ENCODE measurements around the gene HEYL.

HEYL gene

DNA sequence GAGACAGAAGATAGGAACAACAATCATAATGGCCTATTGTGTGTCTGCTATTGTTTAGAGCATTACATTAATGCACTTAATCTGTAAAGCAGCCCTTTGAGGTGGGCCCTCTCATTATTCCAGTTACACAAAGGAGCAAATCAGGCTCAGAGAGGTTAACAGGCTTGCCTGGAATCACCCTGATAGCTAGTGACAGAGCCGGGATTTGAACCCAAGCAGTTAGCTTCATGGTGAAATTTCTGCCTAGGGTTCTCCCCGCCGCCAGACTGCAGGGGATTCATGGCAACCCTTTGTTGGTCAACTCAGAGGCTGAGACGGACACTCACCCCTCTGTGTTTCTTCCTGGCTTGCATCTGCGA is 7.1 kb downstream of the HEYL start:
- Histone ChIP-seq H3K9me3 (ENCODE audit: control insufficient read depth in 2 of 2, low read length in 2 of 2) (no peaks in the 10 kb centered on the region), H3K27me3 (ENCODE audit: control insufficient read depth in 2 of 2, insufficient read depth in 2 of 2, low read length in 2 of 2) (peaks cover 4 to 7% of the 10 kb centered on the region in 2 donors), H3K27ac (ENCODE audit: low read depth in 2 of 2, low read length in 2 of 2) (no peak overlapping the region), H3K36me3 (ENCODE audit: control insufficient read depth in 2 of 2, insufficient read depth in 2 of 2, low read length in 2 of 2) (no peaks in the 10 kb centered on the region), H3K4me1 (ENCODE audit: control insufficient read depth in 2 of 2, insufficient read depth in 2 of 2, low read length in 2 of 2) (no peaks in the 10 kb centered on the region), H3K4me3 (ENCODE audit: low read length in 2 of 2) (no peak overlapping the region), H3K9ac (ENCODE audit: low read depth in 1 of 2, low read length in 2 of 2) (no peak overlapping the region)

DNA sequence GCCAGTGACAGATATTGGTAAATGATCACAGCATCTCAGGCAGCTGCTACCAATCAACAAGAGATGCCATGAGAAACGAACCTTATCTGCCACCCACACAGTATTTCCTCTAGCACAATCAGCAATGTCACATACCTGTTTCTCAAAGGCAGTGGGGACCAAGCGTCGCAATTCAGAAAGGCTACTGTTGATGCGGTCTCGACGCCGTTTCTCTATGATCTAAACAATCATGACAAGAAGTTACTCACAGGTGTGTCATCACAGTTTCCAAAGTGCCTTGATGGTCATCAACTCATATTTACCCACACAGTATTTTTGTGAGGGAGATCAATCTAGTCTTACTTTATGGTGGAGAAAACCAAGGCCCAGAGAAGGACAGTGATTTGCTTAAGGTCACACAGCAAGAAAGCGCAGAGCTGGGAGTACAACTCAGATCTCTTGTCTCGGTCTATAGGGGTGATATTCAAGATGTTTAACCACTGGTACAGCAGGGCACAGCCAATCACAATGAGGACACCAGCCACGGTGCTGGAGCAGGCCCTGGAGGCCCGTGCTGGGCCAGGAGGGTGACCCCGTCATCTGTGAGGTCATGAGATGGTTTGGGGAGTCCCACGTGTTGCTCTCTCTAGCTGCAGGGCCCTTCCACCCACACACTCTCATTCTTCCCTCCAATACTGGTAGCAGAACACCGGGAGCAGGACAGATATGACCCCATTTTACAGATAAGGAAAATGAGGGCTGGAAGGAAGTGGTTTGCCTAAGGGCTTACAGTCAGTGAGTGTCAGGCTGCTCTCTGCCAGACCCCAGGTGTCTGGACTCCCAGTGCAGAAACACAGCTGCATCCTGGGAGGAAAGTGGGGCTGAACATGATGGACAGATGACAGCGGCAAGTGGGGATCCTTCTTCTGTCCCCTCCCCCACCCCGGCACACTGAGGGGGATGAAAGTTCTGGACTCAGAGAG is 7.8 kb downstream of the HEYL start:
- peaks cover 4 to 7% of the 10 kb centered on the region in 2 donors for H3K27me3 ChIP-seq (ENCODE audit: control insufficient read depth in 2 of 2, insufficient read depth in 2 of 2, low read length in 2 of 2)
- H3K9ac ChIP-seq (ENCODE audit: low read depth in 1 of 2, low read length in 2 of 2): no peak overlapping the region
- no peak overlapping the region for H3K27ac ChIP-seq (ENCODE audit: low read depth in 2 of 2, low read length in 2 of 2)
- H3K4me3 ChIP-seq (ENCODE audit: low read length in 2 of 2): no peak overlapping the region
- no peaks in the 10 kb centered on the region for H3K36me3 ChIP-seq (ENCODE audit: control insufficient read depth in 2 of 2, insufficient read depth in 2 of 2, low read length in 2 of 2)
- no peaks in the 10 kb centered on the region for H3K9me3 ChIP-seq (ENCODE audit: control insufficient read depth in 2 of 2, low read length in 2 of 2)
- H3K4me1 ChIP-seq (ENCODE audit: control insufficient read depth in 2 of 2, insufficient read depth in 2 of 2, low read length in 2 of 2): no peaks in the 10 kb centered on the region

DNA sequence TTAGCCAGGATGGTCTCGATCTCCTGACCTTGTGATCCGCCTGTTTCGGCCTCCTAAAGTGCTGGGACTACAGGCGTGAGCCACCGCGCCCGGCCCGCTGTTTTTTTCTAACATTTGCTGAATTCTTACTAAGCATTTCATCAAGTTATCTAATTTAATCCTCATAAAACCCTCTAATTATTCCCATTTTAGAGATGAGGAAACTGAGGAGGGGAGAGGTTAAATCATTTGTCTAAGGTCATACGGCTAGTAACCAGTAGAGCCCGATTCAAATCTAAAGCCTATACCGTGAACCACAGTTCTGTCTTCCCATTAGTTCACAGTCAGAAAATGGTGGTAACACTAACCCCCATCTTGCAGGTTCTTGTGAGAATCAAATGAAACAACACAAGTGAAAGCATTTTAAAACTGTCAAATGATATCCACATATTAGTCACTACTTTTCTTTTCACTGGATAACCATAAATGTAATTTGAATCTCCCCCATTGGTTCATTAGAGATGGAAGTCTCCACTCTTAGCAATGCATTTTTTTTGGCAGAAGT is 10.6 kb downstream of the HEYL start:
- no peaks in the 10 kb centered on the region for H3K9me3 ChIP-seq (ENCODE audit: control insufficient read depth in 2 of 2, low read length in 2 of 2)
- no peaks in the 10 kb centered on the region for H3K36me3 ChIP-seq (ENCODE audit: control insufficient read depth in 2 of 2, insufficient read depth in 2 of 2, low read length in 2 of 2)
- H3K4me3 ChIP-seq (ENCODE audit: low read length in 2 of 2): no peak overlapping the region
- peaks cover 4 to 5% of the 10 kb centered on the region in 2 donors for H3K27me3 ChIP-seq (ENCODE audit: control insufficient read depth in 2 of 2, insufficient read depth in 2 of 2, low read length in 2 of 2)
- no peaks in the 10 kb centered on the region for H3K4me1 ChIP-seq (ENCODE audit: control insufficient read depth in 2 of 2, insufficient read depth in 2 of 2, low read length in 2 of 2)
- H3K27ac ChIP-seq (ENCODE audit: low read depth in 2 of 2, low read length in 2 of 2): no peak overlapping the region
- no peak overlapping the region for H3K9ac ChIP-seq (ENCODE audit: low read depth in 1 of 2, low read length in 2 of 2)

DNA sequence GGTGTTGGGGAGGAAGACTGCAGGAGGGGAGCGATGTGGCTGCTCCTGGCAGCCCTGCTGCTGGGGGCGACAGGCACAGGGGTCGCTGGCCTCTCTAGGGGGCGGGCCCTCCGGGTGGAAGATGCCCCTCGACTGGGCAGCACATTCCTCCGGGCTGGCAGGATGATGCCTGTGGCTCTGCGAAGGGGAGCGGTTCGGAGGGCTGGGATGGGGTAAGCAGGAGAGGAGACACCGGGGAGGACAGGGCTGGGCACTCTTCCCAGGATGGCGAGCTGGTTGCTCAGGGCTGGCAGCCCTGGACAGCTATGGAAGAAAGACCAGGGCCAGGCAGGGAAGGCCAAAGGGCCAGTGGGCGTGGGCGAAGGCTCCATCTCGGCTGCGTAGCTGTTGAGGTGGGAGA is 12.8 kb downstream of the HEYL start:
- no peaks in the 10 kb centered on the region for H3K9me3 ChIP-seq (ENCODE audit: control insufficient read depth in 2 of 2, low read length in 2 of 2)
- no peak overlapping the region for H3K27ac ChIP-seq (ENCODE audit: low read depth in 2 of 2, low read length in 2 of 2)
- H3K27me3 ChIP-seq (ENCODE audit: control insufficient read depth in 2 of 2, insufficient read depth in 2 of 2, low read length in 2 of 2): no peaks in the 10 kb centered on the region
- no peak overlapping the region for H3K9ac ChIP-seq (ENCODE audit: low read depth in 1 of 2, low read length in 2 of 2)
- no peak overlapping the region for H3K4me3 ChIP-seq (ENCODE audit: low read length in 2 of 2)
- H3K36me3 ChIP-seq (ENCODE audit: control insufficient read depth in 2 of 2, insufficient read depth in 2 of 2, low read length in 2 of 2): no peaks in the 10 kb centered on the region
- H3K4me1 ChIP-seq (ENCODE audit: control insufficient read depth in 2 of 2, insufficient read depth in 2 of 2, low read length in 2 of 2): no peaks in the 10 kb centered on the region

DNA sequence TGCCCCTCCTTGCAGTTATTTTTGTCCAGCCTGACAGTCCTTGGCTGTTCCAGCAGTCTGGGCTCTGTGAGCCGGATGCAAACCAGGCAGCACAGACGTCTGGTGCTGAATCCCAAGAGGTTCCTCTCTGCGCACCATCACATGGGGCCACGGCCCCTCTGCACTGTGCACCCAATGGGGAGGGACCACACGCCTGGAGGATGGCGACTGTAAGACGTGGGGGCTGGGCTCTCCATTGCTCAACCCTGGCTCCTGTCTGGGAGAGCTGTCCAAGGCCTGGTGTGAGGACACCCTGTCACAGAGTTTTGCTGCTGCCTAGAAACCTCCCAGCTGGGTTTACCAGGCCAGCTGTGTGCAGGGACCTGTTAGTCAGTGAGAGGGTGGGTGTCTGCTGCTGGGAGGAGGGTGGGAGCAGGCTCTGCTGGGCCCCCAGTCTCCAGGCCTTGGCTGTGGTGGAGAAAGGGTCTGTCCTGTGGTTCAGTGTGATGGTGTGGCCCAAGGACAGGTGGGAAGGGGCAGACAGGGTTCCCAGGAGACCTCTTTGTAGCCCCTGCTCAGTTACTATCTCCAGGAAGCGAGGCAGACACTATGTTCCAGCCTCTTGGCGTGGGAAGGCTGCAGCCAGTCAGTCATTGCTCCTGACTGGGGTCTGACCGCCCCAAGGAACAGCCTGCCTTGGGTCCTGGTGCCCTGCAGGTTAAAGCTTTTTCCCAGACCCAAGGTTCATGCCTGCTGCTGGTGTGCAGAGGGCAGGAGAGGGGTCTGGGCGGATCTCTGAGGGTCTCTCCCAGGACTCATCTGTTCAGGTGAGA is 13.8 kb downstream of the HEYL start:
- no peaks in the 10 kb centered on the region for H3K4me1 ChIP-seq (ENCODE audit: control insufficient read depth in 2 of 2, insufficient read depth in 2 of 2, low read length in 2 of 2)
- H3K27me3 ChIP-seq (ENCODE audit: control insufficient read depth in 2 of 2, insufficient read depth in 2 of 2, low read length in 2 of 2): no peaks in the 10 kb centered on the region
- H3K4me3 ChIP-seq (ENCODE audit: low read length in 2 of 2): no peak overlapping the region
- H3K9ac ChIP-seq (ENCODE audit: low read depth in 1 of 2, low read length in 2 of 2): no peak overlapping the region
- no peaks in the 10 kb centered on the region for H3K36me3 ChIP-seq (ENCODE audit: control insufficient read depth in 2 of 2, insufficient read depth in 2 of 2, low read length in 2 of 2)
- H3K9me3 ChIP-seq (ENCODE audit: control insufficient read depth in 2 of 2, low read length in 2 of 2): no peaks in the 10 kb centered on the region
- H3K27ac ChIP-seq (ENCODE audit: low read depth in 2 of 2, low read length in 2 of 2): no peak overlapping the region

DNA sequence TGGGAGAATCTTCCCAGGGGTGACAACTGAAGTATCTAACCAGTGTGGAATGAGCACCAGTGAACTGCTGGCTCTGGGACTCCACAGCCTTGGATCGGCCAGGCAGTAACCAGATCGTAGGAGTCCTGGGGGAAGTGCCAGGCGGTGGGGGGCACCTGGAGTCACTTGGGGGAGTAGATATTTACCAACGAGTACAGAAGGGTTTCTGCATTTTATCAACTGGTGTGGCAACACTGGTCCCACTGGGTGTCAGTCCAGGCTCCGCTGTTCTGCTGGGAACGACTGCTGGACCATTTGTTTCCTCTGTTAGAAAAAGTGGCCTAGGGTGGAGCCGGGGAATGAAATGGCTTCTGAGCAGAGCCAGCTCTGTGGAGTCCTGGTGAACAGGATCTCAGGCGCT is 14.4 kb downstream of the HEYL start:
- Histone ChIP-seq H3K9me3 (ENCODE audit: control insufficient read depth in 2 of 2, low read length in 2 of 2) (no peaks in the 10 kb centered on the region), H3K27me3 (ENCODE audit: control insufficient read depth in 2 of 2, insufficient read depth in 2 of 2, low read length in 2 of 2) (no peaks in the 10 kb centered on the region), H3K4me3 (ENCODE audit: low read length in 2 of 2) (no peak overlapping the region), H3K36me3 (ENCODE audit: control insufficient read depth in 2 of 2, insufficient read depth in 2 of 2, low read length in 2 of 2) (no peaks in the 10 kb centered on the region), H3K9ac (ENCODE audit: low read depth in 1 of 2, low read length in 2 of 2) (no peak overlapping the region), H3K27ac (ENCODE audit: low read depth in 2 of 2, low read length in 2 of 2) (no peak overlapping the region), H3K4me1 (ENCODE audit: control insufficient read depth in 2 of 2, insufficient read depth in 2 of 2, low read length in 2 of 2) (no peaks in the 10 kb centered on the region)

DNA sequence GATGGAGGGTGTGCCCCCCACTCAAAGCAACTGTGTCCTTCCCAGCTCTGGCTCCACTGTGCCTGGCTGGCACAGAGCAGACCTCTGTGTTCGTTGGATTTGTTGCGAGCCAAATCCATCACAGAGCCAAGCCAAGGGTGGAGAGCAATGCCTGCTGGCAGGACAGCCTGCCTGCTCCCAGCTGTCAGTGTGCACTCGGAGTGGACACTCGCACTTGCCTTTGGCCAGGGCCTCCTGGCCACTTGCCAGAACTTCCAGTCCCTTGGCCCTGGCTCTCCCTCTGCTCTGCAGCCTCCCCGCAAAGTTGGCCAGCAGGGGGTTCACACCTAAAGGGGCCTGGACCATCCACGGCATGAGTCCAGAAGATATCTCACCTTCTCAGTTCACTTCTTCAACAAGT is 16.4 kb downstream of the HEYL start:
- H3K36me3 ChIP-seq (ENCODE audit: control insufficient read depth in 2 of 2, insufficient read depth in 2 of 2, low read length in 2 of 2): no peaks in the 10 kb centered on the region
- no peak overlapping the region for H3K4me3 ChIP-seq (ENCODE audit: low read length in 2 of 2)
- H3K9ac ChIP-seq (ENCODE audit: low read depth in 1 of 2, low read length in 2 of 2): no peak overlapping the region
- no peak overlapping the region for H3K27ac ChIP-seq (ENCODE audit: low read depth in 2 of 2, low read length in 2 of 2)
- H3K9me3 ChIP-seq (ENCODE audit: control insufficient read depth in 2 of 2, low read length in 2 of 2): no peaks in the 10 kb centered on the region
- H3K4me1 ChIP-seq (ENCODE audit: control insufficient read depth in 2 of 2, insufficient read depth in 2 of 2, low read length in 2 of 2): no peaks in the 10 kb centered on the region
- no peaks in the 10 kb centered on the region for H3K27me3 ChIP-seq (ENCODE audit: control insufficient read depth in 2 of 2, insufficient read depth in 2 of 2, low read length in 2 of 2)

DNA sequence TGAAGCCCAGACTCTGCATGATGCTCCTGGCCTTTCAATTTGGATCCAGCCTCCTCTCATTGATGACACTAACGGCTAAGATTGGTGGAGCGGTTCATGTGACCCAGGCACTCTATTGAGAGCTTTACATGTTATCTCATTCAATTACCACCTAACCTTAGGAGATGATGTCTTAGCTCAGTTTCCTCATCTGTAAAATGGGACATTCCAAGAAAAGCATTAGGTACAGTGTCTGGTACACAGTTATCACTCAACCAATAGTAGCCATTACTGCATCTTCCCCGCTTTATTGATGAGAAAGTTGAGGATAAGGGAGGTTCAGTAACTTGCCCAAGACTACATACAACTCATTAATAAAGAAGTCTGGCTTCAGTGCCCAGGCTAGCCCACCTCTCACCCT is 17.0 kb downstream of the HEYL start:
- no peaks in the 10 kb centered on the region for H3K27me3 ChIP-seq (ENCODE audit: control insufficient read depth in 2 of 2, insufficient read depth in 2 of 2, low read length in 2 of 2)
- no peaks in the 10 kb centered on the region for H3K9me3 ChIP-seq (ENCODE audit: control insufficient read depth in 2 of 2, low read length in 2 of 2)
- H3K4me1 ChIP-seq (ENCODE audit: control insufficient read depth in 2 of 2, insufficient read depth in 2 of 2, low read length in 2 of 2): no peaks in the 10 kb centered on the region
- no peak overlapping the region for H3K4me3 ChIP-seq (ENCODE audit: low read length in 2 of 2)
- no peak overlapping the region for H3K9ac ChIP-seq (ENCODE audit: low read depth in 1 of 2, low read length in 2 of 2)
- H3K36me3 ChIP-seq (ENCODE audit: control insufficient read depth in 2 of 2, insufficient read depth in 2 of 2, low read length in 2 of 2): no peaks in the 10 kb centered on the region
- no peak overlapping the region for H3K27ac ChIP-seq (ENCODE audit: low read depth in 2 of 2, low read length in 2 of 2)

DNA sequence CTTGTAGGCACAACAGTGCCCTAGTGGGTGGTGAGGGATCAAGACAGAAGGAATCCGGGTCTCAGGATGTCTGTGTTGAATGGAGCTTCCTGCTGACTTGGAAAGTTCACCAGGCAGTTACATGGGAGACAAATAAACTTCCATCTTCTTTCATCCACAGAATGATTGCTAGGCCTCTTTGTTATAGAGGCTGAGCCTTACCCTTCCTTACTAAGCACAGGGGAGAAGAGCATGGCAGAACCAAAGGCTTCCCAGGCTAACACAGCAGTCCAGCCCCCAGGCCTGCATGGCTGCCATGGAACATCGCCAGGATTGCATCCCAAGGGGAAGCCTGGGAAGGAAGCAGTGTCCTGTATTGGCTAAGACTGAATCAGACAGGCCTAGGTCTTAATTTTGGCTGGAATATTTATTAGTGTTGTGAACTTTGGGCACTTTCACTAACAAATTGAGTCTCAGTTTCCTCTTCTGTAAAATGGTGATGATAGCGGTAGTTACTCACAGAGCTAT is 18.7 kb downstream of the HEYL start:
- H3K4me1 ChIP-seq (ENCODE audit: control insufficient read depth in 2 of 2, insufficient read depth in 2 of 2, low read length in 2 of 2): no peaks in the 10 kb centered on the region
- no peaks in the 10 kb centered on the region for H3K9me3 ChIP-seq (ENCODE audit: control insufficient read depth in 2 of 2, low read length in 2 of 2)
- H3K4me3 ChIP-seq (ENCODE audit: low read length in 2 of 2): no peak overlapping the region
- no peaks in the 10 kb centered on the region for H3K36me3 ChIP-seq (ENCODE audit: control insufficient read depth in 2 of 2, insufficient read depth in 2 of 2, low read length in 2 of 2)
- H3K27me3 ChIP-seq (ENCODE audit: control insufficient read depth in 2 of 2, insufficient read depth in 2 of 2, low read length in 2 of 2): no peaks in the 10 kb centered on the region
- no peak overlapping the region for H3K27ac ChIP-seq (ENCODE audit: low read depth in 2 of 2, low read length in 2 of 2)
- H3K9ac ChIP-seq (ENCODE audit: low read depth in 1 of 2, low read length in 2 of 2): no peak overlapping the region

DNA sequence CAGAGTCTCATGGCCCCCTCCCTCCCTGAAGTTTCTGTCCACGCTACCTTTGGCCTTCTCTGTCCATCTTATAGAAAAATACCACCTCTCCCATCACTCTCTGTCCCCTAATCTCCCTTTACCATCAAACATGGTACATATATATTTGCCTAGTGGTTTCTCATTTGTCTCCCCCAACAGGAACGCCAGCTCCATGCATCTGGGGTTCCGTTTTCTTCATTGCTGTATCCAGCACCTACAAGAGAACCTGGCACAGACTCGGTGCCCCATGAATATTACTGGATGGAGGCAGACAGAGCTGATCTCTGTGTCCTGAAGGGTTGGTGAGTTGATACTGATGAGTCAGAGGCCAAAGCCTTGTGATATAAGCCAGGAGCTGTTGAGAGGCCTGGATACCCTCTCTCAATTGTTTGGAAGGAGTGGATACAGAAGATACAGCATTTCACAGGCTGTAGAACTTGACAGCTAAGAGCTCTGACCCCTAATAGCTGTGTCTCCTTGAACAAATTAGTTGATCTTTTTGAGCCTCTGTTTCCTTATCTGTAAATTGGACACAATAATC is 21.9 kb downstream of the HEYL start:
- Histone ChIP-seq H3K9ac (ENCODE audit: low read depth in 1 of 2, low read length in 2 of 2) (no peak overlapping the region), H3K4me3 (ENCODE audit: low read length in 2 of 2) (no peak overlapping the region), H3K27ac (ENCODE audit: low read depth in 2 of 2, low read length in 2 of 2) (no peak overlapping the region), H3K36me3 (ENCODE audit: control insufficient read depth in 2 of 2, insufficient read depth in 2 of 2, low read length in 2 of 2) (no peaks in the 10 kb centered on the region), H3K4me1 (ENCODE audit: control insufficient read depth in 2 of 2, insufficient read depth in 2 of 2, low read length in 2 of 2) (no peaks in the 10 kb centered on the region), H3K9me3 (ENCODE audit: control insufficient read depth in 2 of 2, low read length in 2 of 2) (no peaks in the 10 kb centered on the region), H3K27me3 (ENCODE audit: control insufficient read depth in 2 of 2, insufficient read depth in 2 of 2, low read length in 2 of 2) (no peaks in the 10 kb centered on the region)
